GM12878 (cell line): Measurements from ENCODE around the gene SNED1.

Experiments used
- CHD2 ChIP-seq: IDR thresholded peaks from 2 replicates; pipeline ENCODE4 v1.6.1; 2011; ENCODE audit warnings: low read depth, low read length, improper control_type of control experiment, borderline replicate concordance
- CTCF ChIP-seq, 3 experiments: IDR thresholded peaks in 2 of 3; conservative IDR thresholded peaks in 1 of 3; 2 replicates each; pipeline ENCODE4 v1.5.1; 2011; ENCODE audit warnings: low read depth in 3 of 3, low read length in 3 of 3, mild to moderate bottlenecking in 3 of 3, control low read depth in 2 of 3, moderate library complexity in 2 of 3, inconsistent platforms in 1 of 3, mixed read lengths in 1 of 3; ENCODE audit not compliant: control insufficient read depth in 2 of 3, insufficient read depth in 1 of 3; ENCODE audit errors: extremely low read depth in 1 of 3
- DPF2 ChIP-seq: fragments of 450-650 bp; IDR thresholded peaks from 2 replicates; pipeline ENCODE4 v1.6.1; 2017; ENCODE audit warnings: mild to moderate bottlenecking
- EED ChIP-seq: sonication (generic); IDR thresholded peaks from 2 replicates; pipeline ENCODE4 v1.6.1; 2016; ENCODE audit warnings: antibody characterized with exemption, low read depth
- EGR1 ChIP-seq, 2 experiments: IDR thresholded peaks; 1 replicate in 1 of 2; 2 replicates in 1 of 2; pipeline ENCODE4 v1.6.1; 2011 to 2012; ENCODE audit warnings: low read depth in 2 of 2, low read length in 2 of 2, borderline replicate concordance in 1 of 2, mild to moderate bottlenecking in 1 of 2, moderate library complexity in 1 of 2
- JUND ChIP-seq: IDR thresholded peaks from 2 replicates; pipeline ENCODE4 v1.6.1; 2012; ENCODE audit warnings: low read depth, mild to moderate bottlenecking, low read length, improper control_type of control experiment, moderate library complexity
- POLR2AphosphoS5 ChIP-seq: IDR thresholded peaks from 2 replicates; pipeline ENCODE4 v1.6.1; 2011; ENCODE audit warnings: mild to moderate bottlenecking, low read length, inconsistent platforms
- RB1 ChIP-seq: fragments of 450-650 bp; formaldehyde crosslinking; IDR thresholded peaks from 2 replicates; pipeline ENCODE4 v1.6.1; 2017; ENCODE audit warnings: mild to moderate bottlenecking, borderline replicate concordance
- TAF1 ChIP-seq: IDR thresholded peaks from 2 replicates; pipeline ENCODE4 v1.6.1; 2011; ENCODE audit warnings: mild to moderate bottlenecking, low read depth, low read length, borderline replicate concordance
- ZNF687 ChIP-seq: fragments of 450-650 bp; IDR thresholded peaks from 2 replicates; pipeline ENCODE4 v1.6.1; 2017; ENCODE audit warnings: mild to moderate bottlenecking, moderate library complexity

GRCh38 chr2:241114836-241115235 lies 116.4 kb downstream of the SNED1 start:
- TF ChIP-seq RB1 (no peak), ZNF687 (no peak), CHD2 (no peak), CTCF (IDR thresholded peaks at IDR 0.05 in 2 of 3, conservative IDR thresholded peaks at IDR 0.05 in 1 of 3; ENCODE audit: control insufficient read depth in 2 of 3, extremely low read depth in 1 of 3, insufficient read depth in 1 of 3, low read depth in 3 of 3, low read length in 3 of 3) (no peak), TAF1 (no peak), EED (no peak), POLR2AphosphoS5 (no peak), EGR1 (IDR thresholded peaks at IDR 0.05; ENCODE audit: borderline replicate concordance in 1 of 2, low read depth in 2 of 2, low read length in 2 of 2) (no peak), DPF2 (no peak), JUND (no peak)
